HG03103 (cell line): ENCODE results near the gene SALL1.

ENCODE experiments used
- ATAC-seq: cut with Tn5 transposase; IDR thresholded peaks from one replicate; pipeline ENCODE4 v1.9.1; 2021; ENCODE audit warnings: low read depth; ENCODE audit not compliant: unreplicated experiment

SALL1 gene

GRCh38 chr16:51150888-51151320 lies at the start of gene SALL1:
Gene SALL1 (minus strand): TSS chr16:51151270. CDS start chr16:51151241, 29 bp downstream.
- no peak for ATAC-seq

DNA sequence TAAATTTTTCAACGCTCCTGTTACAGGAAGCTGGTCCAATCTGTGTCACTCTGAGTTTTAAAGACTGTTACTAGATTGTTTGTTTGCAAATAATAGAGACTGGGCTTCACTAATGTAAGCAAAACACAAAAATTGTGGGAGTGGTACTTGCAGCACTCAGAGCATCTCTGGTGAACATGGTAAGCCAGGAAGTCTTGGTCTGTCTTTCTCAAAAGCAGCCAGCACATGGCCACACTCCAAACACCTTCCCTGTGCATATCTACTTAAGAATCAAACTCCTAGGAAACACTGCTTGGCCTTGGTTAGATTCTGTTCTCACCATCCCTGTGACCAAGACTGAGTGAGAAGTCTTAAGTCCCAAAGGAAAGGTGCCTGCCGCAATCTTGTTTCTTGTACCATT lies 49.7 kb upstream of the SALL1 start:
- no peak for ATAC-seq

DNA sequence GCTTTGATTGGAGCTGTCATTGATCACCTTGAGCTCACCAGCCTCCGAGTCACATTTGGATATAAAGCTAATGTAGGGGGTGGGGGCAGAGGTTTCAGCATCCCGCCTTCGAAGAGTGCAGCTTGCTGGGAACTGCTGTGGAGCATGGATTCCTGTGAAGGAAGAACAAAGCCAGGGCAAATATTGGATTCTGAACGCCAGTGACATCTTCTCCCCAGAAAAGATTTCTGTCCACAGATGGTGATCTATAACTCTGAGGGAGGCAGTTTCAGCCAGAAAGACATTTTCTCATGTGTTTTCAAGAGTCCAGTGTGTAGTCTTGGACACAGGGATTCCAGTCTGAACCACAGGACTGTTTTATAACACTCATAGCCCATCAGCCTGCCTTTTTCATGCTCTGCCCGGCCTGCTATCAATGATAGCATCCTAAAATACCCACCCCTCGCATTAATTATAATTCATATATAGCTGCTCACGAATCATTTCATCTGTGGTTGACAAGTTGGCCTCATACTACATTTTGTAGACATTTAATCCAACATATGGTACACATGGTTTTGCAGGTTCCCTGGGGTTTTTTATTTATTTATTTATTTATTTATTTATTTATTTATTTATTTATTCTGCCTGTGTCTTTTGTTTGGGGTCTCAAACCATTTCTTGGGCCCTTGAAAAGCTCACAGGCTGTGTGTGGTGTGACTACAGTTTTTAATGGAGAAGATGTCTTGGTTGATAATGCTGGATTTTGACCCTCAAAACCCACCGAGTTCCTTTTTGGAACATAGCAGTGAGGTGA lies 47.1 kb upstream of the SALL1 start:
- no peak for ATAC-seq

DNA sequence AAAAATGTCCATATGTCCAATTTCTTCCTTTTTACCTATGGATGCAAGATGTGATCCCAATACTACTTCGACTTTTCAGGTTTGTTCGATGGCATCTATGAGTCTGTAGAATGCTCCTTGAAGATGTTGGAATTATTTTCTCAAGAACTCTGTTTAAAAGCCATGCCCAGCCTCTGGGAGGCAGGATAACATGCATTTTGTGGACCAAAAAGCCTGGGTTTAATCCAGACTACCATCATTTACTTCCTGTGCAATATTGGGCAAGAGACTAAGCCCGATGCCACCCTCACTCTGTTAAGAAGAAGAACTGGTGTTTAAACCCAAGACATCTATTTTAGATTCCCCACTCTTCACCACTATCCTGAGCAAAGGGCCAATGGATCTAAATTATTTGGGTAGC lies 42.8 kb upstream of the SALL1 start:
- ATAC-seq, result no peak

- no peak for ATAC-seq
These were observed 33.8 kb upstream of the SALL1 start for GRCh38 chr16:51184702-51185433.

DNA sequence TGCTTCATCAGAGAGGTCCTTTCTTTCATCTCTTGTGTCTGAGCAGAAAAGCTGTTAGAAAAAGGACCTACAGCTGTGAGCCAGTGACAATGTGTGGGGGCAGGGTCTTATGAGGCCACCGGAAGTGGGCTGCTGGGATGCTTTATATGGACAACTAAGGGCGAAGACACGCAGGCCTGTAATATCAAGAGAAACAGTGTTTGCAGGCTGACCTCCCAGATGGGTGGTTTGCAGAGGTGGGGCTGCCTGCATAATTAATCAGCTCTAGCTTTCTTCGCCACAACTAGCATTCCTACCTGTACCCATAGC lies 30.4 kb upstream of the SALL1 start:
- ATAC-seq, result no peak

DNA sequence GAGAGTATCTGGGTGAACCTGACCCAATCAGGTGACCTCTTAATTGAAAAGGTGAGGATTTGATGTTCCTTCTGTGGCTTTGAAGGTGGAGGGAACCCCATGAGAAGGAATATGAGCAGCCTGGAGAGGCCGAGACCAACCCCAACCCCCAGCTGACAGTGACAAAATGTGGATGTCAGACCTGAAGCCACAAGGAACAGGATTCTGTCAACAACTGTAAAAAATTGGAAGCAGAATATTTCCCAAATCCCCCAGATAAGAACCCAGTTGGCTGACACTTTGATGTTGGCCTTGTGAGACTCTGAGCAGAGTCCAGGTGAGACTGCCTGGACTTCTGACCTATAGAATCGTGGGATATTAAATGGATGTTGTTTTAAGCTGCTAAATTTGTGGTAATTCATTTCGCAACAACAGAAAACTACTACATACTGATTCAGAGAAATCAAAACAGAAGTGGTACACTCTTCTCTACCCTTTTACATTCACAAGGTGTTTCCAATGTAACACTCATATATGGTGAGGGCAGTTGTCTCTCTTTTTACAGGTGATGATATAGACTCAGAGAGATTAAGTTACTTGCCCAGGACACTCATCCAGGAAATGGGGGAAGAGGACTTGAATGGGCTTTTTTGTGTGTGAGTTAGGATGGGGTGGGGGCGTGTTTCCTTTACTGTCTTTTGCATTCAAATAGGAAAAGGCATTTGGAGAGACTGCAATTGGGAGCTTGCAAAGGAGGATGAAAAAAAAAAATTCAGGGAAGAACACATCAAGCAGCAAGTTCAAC lies 29.8 kb upstream of the SALL1 start:
- no peak for ATAC-seq

DNA sequence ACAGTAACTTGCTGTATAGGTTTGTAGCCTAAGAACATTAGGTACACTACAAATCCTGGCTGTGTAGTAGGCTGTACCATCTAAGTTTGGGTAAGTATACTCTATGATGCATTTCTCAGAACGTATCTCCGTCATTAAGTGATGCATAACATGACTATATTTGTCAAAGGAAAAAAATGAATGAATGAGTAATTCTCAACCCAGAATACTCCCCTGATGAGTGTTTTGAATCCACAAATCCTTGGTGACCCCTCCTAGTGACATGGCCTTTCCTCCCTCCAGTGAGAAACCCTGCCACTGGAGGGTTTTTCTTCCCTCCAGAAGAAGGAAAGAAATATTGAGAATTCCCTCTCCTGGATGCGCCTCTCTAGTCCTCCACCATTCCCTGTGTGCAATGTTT lies 24.0 kb upstream of the SALL1 start:
- no peak for ATAC-seq

DNA sequence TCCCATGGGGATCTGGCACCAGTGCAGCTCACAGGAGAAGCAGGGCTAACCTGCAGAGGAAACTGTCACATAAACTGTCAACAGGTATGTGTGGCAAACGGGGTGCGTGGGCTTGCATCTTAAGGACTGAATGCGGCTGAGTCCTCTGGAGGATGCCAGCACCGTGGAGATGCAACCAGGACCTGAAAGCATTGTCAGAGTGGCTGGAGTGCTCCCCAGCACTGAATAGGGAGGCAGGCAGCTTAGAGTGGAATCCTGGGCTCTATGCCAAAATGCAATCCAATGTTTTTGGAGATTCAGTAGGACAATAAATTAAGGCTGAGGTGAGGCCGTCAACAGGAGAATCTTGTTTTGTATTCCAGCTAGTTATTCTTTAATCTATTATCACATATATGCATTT lies 21.3 kb upstream of the SALL1 start:
- ATAC-seq, result no peak

GRCh38 chr16:51168755-51169154 lies 17.7 kb upstream of the SALL1 start:
- ATAC-seq, result no peak

- no peak for ATAC-seq
These were observed 16.3 kb upstream of the SALL1 start for GRCh38 chr16:51167170-51167895.

- no peak for ATAC-seq
These were observed 15.5 kb upstream of the SALL1 start for GRCh38 chr16:51166541-51166940.

GRCh38 chr16:51166091-51166490 lies 15.0 kb upstream of the SALL1 start:
- no peak for ATAC-seq

DNA sequence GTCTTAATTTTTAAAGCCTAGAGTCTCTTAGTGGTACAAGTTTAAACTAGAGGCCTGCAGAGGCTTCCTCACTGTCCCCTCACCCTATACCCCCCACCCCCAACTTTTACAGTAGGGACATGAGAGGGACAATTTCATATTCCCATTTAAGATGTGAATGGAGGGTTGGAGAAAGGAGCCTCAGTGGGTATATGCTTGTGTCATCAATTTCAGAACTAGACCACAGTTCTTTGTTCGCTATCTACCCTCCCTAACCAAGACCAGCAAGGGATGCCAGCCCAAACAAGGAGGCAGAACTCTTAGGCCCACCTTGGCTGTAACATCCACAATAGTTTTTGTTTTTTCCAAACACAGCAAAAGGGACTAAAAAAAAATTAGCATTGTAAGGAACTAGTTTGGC lies 14.0 kb upstream of the SALL1 start:
- ATAC-seq, result no peak

GRCh38 chr16:51164574-51164973 lies 13.5 kb upstream of the SALL1 start:
- ATAC-seq, result no peak

DNA sequence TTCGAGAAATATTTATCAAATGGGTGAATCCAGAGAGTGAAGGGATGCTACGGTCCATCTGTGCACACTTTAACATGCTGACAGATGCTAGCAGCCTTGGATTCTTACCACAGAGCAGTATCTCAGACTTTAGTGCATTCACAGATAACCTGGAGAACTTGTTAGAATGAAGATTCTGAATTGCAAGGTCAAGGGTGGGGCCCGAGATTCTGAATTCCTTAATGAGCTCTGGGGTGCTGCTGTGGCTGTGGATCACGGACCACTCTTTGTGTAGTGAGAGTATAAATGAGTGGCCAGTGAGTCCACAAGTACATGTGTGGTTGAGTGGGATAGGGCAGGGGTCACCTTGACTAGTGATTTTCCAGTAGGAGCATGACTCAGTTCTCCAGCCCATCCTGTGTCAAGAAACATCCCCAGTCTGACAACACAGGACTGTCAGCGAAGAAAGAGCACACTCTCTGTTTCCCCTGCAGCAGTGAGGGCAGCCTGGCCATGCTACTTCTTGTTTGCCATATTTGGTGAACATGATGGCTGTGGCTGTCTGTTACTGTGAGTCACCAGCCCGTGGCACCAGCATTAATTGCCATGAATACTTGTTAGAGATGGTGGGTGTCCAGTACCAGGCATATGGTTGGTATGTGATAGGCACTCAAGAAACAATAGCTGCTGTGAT lies 13.0 kb upstream of the SALL1 start:
- ATAC-seq, result no peak

GRCh38 chr16:51163366-51163765 lies 12.3 kb upstream of the SALL1 start:
- no peak for ATAC-seq

DNA sequence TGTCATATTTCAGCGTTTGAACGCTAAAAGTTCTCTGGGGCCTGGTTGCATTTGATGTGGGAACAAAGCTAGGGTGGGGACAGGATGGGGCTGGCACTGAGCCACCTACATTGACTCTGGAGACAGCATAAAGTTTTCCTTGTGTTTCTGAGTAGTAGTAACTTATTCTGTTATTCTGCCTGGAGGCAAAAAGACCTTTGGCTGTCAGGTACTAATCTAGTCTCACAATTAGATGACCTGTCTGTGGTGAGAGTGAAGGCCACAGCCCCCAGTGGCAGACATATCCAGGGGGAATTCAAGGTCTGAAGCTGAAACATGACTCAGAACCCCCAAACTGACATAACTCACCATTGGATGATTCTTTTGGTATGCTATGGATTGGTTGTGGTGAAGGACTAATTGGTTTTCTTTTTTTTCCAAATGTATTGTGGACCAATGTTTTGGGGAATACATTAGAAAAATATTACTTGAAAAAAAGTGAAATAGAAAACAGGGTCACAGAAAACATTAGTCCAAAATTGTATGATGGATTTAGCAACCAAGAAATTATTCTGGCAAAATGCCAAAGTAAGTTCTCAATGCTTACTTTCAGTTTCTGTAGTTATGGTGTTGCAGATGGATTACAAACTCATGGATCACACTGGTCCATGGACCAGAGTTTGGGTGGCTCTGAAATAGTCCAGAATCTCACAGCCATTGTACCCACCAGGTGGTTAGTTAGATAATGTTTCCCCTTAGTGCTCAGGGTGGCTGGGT lies 10.5 kb upstream of the SALL1 start:
- no peak for ATAC-seq

DNA sequence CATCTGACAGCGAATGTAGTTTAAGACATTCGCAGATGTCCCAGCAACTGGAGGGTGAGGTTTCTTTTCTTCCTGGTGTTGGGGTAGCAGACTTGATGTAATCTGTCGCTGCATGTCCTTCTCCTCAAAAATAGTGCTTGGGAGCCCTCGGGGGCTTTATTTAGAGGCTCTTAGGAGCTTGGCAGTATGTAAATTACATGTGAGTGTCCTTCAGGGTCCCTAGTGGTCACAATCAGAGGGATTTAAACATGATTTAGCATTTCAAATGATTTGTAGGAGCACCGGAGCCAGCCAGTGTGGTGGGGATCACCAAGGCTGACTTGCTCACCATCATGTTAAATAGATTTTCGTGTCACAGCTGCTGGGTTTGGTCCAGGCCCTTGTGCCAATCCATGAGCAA lies 8.8 kb upstream of the SALL1 start:
- ATAC-seq, result no peak

DNA sequence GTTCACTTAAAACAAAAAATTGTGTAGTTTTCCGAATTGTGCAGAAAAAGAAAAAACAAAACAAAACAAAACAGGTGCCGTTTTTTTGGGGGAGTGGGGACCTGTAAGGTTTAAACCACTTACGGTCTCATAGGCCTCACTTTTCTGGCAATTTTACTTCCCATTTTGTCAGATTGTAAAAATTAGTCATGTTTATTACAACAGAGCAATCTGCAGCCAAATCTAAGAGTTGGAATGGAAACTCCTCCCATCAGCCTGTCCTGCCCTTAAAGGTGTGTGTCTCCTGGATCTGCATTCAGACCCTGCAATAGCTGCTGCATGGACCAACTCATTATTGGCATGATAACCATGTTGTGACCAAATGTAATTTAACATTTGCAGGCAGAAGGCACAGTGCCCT lies 8.2 kb upstream of the SALL1 start:
- no peak for ATAC-seq
